GM12864 (cell line): ENCODE results near the gene RPAP3.

Source experiments
- DNase-seq: peaks from one replicate; pipeline ENCODE4 v3.0.0-alpha.2; 2011; ENCODE audit warnings: low read depth
- H3K4me3 ChIP-seq: 2 replicates; pipeline ENCODE4 v1.5.1; 2011; ENCODE audit warnings: mild to moderate bottlenecking, low read depth, low read length, control low read depth
- TF ChIP-seq, protein P1 (sequence below): IDR thresholded peaks from 2 replicates; pipeline ENCODE4 v1.5.1; 2011; ENCODE audit warnings: low read depth, mild to moderate bottlenecking, moderate library complexity, low read length, control low read depth, inconsistent platforms; ENCODE audit errors: missing control alignments

RPAP3 gene

DNA sequence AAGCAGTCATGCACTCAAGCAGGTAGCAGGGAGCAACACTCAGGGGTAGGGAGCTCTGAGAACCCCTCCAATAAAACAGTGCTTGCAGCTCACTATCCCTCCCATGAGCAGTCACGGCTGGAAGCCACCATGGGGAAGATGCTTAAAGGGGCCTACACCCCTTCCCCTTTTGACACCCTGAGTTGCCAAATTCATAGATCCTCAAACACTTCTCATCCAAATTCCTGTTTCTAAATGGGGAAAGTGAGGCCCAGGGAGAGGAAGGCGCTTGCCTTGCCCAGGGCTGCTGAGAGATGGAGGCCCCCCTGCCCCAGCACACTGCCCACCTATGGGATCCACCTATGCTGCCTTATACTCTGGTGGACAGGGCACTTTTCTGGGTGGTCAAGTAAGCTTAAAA lies 26.7 kb upstream of the RPAP3 start:
- TF ChIP-seq, protein P1, sequence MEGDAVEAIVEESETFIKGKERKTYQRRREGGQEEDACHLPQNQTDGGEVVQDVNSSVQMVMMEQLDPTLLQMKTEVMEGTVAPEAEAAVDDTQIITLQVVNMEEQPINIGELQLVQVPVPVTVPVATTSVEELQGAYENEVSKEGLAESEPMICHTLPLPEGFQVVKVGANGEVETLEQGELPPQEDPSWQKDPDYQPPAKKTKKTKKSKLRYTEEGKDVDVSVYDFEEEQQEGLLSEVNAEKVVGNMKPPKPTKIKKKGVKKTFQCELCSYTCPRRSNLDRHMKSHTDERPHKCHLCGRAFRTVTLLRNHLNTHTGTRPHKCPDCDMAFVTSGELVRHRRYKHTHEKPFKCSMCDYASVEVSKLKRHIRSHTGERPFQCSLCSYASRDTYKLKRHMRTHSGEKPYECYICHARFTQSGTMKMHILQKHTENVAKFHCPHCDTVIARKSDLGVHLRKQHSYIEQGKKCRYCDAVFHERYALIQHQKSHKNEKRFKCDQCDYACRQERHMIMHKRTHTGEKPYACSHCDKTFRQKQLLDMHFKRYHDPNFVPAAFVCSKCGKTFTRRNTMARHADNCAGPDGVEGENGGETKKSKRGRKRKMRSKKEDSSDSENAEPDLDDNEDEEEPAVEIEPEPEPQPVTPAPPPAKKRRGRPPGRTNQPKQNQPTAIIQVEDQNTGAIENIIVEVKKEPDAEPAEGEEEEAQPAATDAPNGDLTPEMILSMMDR, result no peak
- no peak for DNase-seq
- H3K4me3 ChIP-seq, result no peak overlapping the region

DNA sequence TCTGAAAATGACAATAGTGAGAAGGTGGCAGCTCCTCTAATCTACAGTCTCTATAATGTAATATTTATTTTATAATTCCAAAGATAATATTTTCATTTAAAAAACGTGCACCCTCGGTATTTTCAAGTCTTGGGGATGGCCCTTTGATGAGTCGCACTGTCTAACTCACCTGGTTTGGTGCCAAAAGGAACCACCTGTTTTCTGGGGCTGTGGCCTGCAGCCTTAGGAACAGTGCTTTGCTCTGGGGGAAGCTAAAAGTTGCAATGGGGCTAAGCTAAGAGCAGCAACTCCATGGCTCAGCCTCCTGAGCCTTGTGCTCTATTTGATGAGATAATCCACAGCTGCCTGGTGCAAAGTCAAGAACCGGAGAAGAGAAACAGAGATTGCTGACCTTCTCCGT lies 25.9 kb upstream of the RPAP3 start:
- no peak overlapping the region for H3K4me3 ChIP-seq
- TF ChIP-seq, protein P1, result no peak
- no peak for DNase-seq

DNA sequence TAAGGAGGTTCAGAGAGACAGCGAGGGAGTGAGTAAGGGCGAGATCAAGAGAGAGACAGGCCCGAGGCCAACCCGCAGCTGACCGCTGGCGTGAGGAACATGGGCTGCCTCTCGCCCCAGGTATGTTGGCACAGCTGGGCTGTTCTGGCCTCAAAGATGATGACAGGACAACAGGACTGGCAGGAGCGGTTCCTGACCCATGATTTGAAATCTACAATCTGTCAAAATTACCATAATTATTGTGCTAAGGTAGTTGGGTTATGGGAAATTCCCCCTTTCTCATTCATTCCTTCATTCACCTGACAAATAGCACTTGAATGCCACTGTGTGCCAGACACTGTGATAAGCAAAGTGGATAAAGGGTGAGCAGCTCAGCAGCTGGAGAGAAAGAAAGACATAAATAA lies 24.5 kb upstream of the RPAP3 start:
- TF ChIP-seq, protein P1, result no peak
- no peak for DNase-seq
- no peak overlapping the region for H3K4me3 ChIP-seq

DNA sequence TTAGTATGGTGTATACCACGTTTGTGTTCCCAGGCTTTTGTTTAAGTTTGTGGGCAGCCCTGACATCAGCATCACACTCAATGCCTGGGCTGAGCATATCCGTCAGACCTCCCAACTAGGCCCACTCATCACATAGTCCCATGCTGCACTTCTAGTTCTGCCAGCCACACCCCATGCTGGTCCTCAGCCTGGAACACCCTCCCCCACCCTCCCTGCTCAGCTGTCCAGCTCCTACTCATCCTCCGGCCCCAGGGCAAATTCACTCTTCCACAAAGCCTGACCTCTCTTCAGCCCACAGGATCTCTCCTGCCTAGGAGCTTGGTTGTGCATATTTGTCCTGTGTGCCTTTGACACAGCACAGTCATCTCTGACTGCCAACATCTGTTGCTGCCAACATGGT lies 23.4 kb upstream of the RPAP3 start:
- TF ChIP-seq, protein P1, result no peak
- DNase-seq, result no peak

DNA sequence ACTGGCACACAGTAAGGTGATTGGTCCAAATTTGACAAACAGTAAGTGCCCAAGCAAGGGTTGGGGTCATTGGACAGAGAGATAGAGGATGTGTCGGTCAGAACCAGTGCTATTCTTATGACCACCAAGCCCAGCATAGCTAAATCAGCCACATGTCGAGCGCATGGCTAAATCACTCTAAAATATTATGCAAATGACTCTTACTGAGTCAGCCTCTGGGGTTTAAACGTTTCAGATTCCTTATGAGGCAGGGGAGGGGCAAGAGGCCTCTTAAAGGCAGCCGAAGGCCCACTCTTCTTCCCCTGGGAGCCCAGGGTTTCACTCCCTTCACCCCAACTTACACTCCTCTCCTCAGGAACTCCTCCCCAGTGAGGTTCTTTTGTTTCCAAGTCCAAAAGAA lies 20.1 kb upstream of the RPAP3 start:
- TF ChIP-seq, protein P1, result no peak
- H3K4me3 ChIP-seq, result no peak overlapping the region
- peak; percentile 41 for DNase-seq

More for the DNA sequence above, 23.4 kb upstream of the RPAP3 start:
- no peak overlapping the region for H3K4me3 ChIP-seq

DNA sequence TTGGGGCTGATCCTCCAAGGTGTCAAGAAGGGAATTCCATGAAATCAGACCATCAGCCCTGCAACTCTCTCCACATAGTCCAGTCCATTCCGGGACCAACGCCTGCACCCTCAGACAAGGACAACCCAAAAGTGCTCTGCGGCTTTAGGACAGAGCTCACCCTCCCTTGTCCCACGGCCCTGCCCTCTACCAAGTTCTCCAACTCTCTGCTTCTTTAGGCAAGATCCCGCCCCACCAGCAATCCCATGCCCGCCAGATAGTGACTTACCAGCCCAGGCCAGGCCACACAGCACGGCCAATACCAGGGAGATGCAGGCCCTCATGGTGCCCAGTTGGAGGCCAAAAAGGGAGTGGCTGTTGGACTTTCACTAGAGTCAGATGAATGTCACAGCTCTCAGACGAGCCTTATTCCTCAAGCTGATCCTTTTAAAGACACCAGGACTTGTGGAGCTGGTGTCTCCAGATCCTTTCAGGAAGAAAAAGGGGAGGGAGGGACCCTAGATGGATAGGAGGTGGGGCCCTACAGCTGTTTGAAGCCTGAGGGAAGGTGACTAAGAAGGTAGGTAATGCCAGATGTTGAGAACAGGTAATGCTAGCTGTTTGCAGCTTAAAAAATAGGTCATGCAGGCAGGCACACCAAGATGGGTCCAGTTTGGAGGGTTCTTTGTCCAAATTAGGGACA lies 19.4 kb upstream of the RPAP3 start, which contains the start of gene ENDOU:
TSS of gene ENDOU (minus strand) at position 400 of the 682 bp plus-strand sequence. CDS start at position 323, 77 bp downstream.
- TF ChIP-seq, protein P1, result no peak
- H3K4me3 ChIP-seq, result no peak within 1 kb of the TSS
- no peak for DNase-seq
